B cell (primary cell): ENCODE data around the gene OSBPL5. TPM values are rescaled to one million over a fixed set of nuclear protein-coding genes. Genes with fewer than 3 reads are reported as not detected.
A peak's percentile ranks its signal among the peaks of the same experiment; 100 is the strongest.

ENCODE experiments used
- ATAC-seq: fragments of 200-7000 bp; cut with Tn5 transposase; one replicate; pipeline ENCODE4 v1.10.0; 2021; ENCODE audit warnings: low read depth, mild to moderate bottlenecking, moderate number of reproducible peaks, moderate library complexity
- CTCF ChIA-PET: fragments of 350-600 bp; sonication (Branson Sonifier 250); formaldehyde crosslinking; loops from one replicate; lab custom pipeline; 2021; ENCODE audit warnings: antibody characterized with exemption, inconsistent platforms; lab: Charles Lee
- POLR2A ChIA-PET: fragments of 350-600 bp; sonication (Branson Sonifier 250); formaldehyde crosslinking; loops from one replicate; lab custom pipeline; 2021; ENCODE audit warnings: antibody characterized with exemption; lab: Charles Lee
- DNase-seq: peaks from one replicate; pipeline ENCODE4 v3.0.0; 2013
- H2AFZ ChIP-seq: 2 replicates; pipeline ENCODE4 v1.6.1; 2012; ENCODE audit warnings: mild to moderate bottlenecking, low read depth, low read length; ENCODE audit not compliant: insufficient read depth, poor library complexity, severe bottlenecking
- H3K27ac ChIP-seq, 2 donors: 1 replicate in 1 of 2; 2 replicates in 1 of 2; pipeline ENCODE4 v1.5.1; 2012 to 2013; ENCODE audit warnings: low read length in 2 of 2, mild to moderate bottlenecking in 2 of 2, moderate library complexity in 1 of 2
- H3K27me3 ChIP-seq, 4 experiments: fragments of 200-600 bp in 1 of 4; sonication (generic) in 1 of 4; replicated peaks in 1 of 4; 1 replicate in 2 of 4; 2 replicates in 2 of 4; pipeline versions ENCODE4 v1.6.1 to v1.7.0; 2013 to 2016; ENCODE audit warnings: low read length in 3 of 4, mild to moderate bottlenecking in 2 of 4, mixed read lengths in 1 of 4, moderate library complexity in 1 of 4; ENCODE audit not compliant: insufficient read depth in 4 of 4, control insufficient read depth in 3 of 4; ENCODE audit errors: control extremely low read depth in 1 of 4
- H3K36me3 ChIP-seq, 2 experiments: replicated peaks in 1 of 2; 1 replicate in 1 of 2; 2 replicates in 1 of 2; pipeline versions ENCODE4 v1.6.1 to v1.7.1; 2013; ENCODE audit warnings: low read length in 1 of 2; ENCODE audit not compliant: insufficient read depth in 2 of 2, control insufficient read depth in 1 of 2; ENCODE audit errors: control extremely low read depth in 1 of 2, extremely low read depth in 1 of 2
- H3K4me1 ChIP-seq, 2 donors: fragments of 200-600 bp in 1 of 2; sonication (generic) in 1 of 2; 1 replicate in 1 of 2; 2 replicates in 1 of 2; pipeline versions ENCODE4 v1.5.1 to v1.6.1; 2013 to 2017; ENCODE audit warnings: low read length in 2 of 2; ENCODE audit not compliant: control insufficient read depth in 2 of 2, insufficient read depth in 2 of 2
- H3K4me2 ChIP-seq: replicated peaks from 2 replicates; pipeline ENCODE3; 2012; ENCODE audit warnings: mild to moderate bottlenecking, low read depth, low read length; ENCODE audit not compliant: poor library complexity, severe bottlenecking
- H3K4me3 ChIP-seq, 5 experiments: fragments of 200-600 bp in 1 of 5; sonication (generic) in 1 of 5; 1 replicate in 3 of 5; 2 replicates in 2 of 5; pipeline versions ENCODE4 v1.5.1 to v1.7.0; 2011 to 2016; ENCODE audit warnings: low read length in 4 of 5, mild to moderate bottlenecking in 4 of 5, low read depth in 2 of 5, control low read depth in 1 of 5, moderate library complexity in 1 of 5; ENCODE audit not compliant: insufficient read depth in 1 of 5; ENCODE audit errors: control extremely low read depth in 1 of 5, extremely low read depth in 1 of 5
- H3K79me2 ChIP-seq: fragments of 200-600 bp; sonication (generic); one replicate; pipeline ENCODE4 v1.6.0; 2016; ENCODE audit warnings: low read length; ENCODE audit not compliant: control insufficient read depth, insufficient read depth
- H3K9ac ChIP-seq: fragments of 200-600 bp; sonication (generic); 2 replicates; pipeline ENCODE4 v1.6.1; 2017; ENCODE audit warnings: mild to moderate bottlenecking, low read length, moderate library complexity
- H3K9me3 ChIP-seq, 3 donors: one replicate each; pipeline versions ENCODE4 v1.6.1 to v1.7.1; 2013; ENCODE audit warnings: low read length in 2 of 3; ENCODE audit not compliant: control insufficient read depth in 2 of 3, insufficient read depth in 1 of 3; ENCODE audit errors: control extremely low read depth in 1 of 3
- H4K20me1 ChIP-seq: 2 replicates; pipeline ENCODE4 v1.6.0; 2012; ENCODE audit warnings: mild to moderate bottlenecking, low read length; ENCODE audit not compliant: insufficient read depth, control insufficient read depth, poor library complexity, severe bottlenecking
- H3K27ac Mint-ChIP-seq: one replicate; pipeline ENCODE4 v1.8.0; 2021; ENCODE audit warnings: mixed read lengths
- H3K27me3 Mint-ChIP-seq: one replicate; pipeline ENCODE4 v1.8.0; 2021; ENCODE audit warnings: mixed read lengths
- H3K4me1 Mint-ChIP-seq: one replicate; pipeline ENCODE4 v1.8.0; 2021; ENCODE audit warnings: mixed read lengths
- H3K4me3 Mint-ChIP-seq: one replicate; pipeline ENCODE4 v1.8.0; 2021; ENCODE audit warnings: mixed read lengths
- H3K9me3 Mint-ChIP-seq: one replicate; pipeline ENCODE4 v1.8.0; 2022; ENCODE audit warnings: mixed read lengths; ENCODE audit not compliant: insufficient read depth
- EZH2 ChIP-seq: IDR thresholded peaks from 2 replicates; pipeline ENCODE4 v1.6.1; 2012; ENCODE audit warnings: borderline replicate concordance, low read depth, mild to moderate bottlenecking, moderate library complexity, low read length; ENCODE audit not compliant: insufficient read depth, poor library complexity, severe bottlenecking
- WGBS: methylation state at CpG from one replicate; pipeline ENCODE4 v1.1.5; 2013; ENCODE audit warnings: missing lambda C conversion rate; ENCODE audit not compliant: insufficient coverage; 5-methylcytosine and 5-hydroxymethylcytosine counted together
- intact Hi-C: fragments of 100-400 bp; cut with micrococcal nuclease; formaldehyde crosslinking; loops from one replicate; pipeline ENCODE4 v1.10.0; 2022
- polyA plus RNA-seq: library from polyadenylated mRNA; depleted of rRNA; stranded (reverse); fragments of >200 nt; gene quantifications from 2 replicates; pipeline ENCODE4 v1.2.3, GENCODE V29; 2012
- total RNA-seq, 2 donors: library from RNA; stranded (reverse); fragments of 120-200 nt in 1 of 2; gene quantifications; 1 replicate in 1 of 2; 2 replicates in 1 of 2; pipeline versions ENCODE4 v1.2.3 to v1.2.4, GENCODE V29; 2013 to 2022
- TF ChIP-seq, protein P1 (sequence below): fragments of 200-600 bp; IDR thresholded peaks from one replicate; pipeline ENCODE4 v1.8.0; 2022; ENCODE audit warnings: antibody characterized with exemption, mild to moderate bottlenecking

The OSBPL5 gene
- total and polyA plus RNA-seq, 2 donors (not counting 1 experiment from before 2014, with no cell fraction given), result 0.15 to 1.2 TPM

DNA sequence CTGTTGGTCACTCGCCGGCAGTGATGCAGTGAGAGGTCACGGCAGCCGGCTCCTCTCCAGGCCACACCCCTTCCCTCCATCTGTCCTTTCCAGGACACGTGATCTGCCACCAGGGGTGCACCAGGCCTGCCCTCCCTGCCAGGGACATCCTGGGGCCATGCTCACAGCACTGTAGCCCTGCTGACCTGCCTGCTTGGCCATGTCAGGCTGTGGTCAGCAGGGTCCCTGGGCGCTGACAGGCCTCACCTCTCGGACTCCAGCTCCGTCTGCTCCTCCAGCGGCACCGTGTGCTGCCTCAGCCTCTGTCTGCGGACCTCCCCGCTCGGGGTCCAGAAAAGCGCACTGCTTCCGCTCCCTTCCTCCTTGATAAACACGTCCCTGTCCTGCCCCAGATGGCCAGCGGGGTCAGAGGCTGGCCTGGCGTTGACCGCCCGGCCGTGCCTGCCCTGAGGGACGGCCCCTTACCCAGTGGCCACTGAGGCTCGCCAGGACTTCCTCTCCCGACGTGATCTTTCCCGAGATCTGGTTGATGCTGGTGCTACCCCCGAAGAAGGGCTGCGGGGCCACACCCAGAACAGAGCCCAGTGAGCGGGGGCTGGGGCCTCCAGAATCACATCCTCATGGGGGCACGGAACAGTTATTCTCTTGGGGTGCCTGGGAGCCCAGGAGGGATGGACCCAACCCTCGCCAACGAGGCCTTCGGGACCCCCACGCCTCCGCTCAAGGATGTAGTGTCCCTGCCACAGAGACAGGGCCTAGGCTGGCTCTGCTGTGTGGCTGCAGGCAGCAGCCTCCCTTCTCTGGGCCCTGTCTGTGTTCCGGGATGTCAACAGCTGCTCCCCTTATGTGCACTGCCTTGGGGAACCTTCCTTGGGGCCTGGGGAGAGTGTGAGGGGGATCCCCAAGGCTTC is 71.6 kb downstream of the OSBPL5 start:
- H3K27me3 Mint-ChIP-seq, result peaks cover 15% of the 10 kb centered on the region
- no peaks in the 10 kb centered on the region for H3K9me3 Mint-ChIP-seq
- ATAC-seq (no peak), DNase-seq (no peak)
- no peak overlapping the region for H3K4me2 ChIP-seq
- no peak overlapping the region for H3K4me3 ChIP-seq
- H3K27me3 ChIP-seq, result peaks cover 0 to 7% (median 0%) of the 10 kb centered on the region in 4 experiments
- 94% methylated on average over 36 of the region's 36 CpGs for WGBS
- TF ChIP-seq, protein P1, sequence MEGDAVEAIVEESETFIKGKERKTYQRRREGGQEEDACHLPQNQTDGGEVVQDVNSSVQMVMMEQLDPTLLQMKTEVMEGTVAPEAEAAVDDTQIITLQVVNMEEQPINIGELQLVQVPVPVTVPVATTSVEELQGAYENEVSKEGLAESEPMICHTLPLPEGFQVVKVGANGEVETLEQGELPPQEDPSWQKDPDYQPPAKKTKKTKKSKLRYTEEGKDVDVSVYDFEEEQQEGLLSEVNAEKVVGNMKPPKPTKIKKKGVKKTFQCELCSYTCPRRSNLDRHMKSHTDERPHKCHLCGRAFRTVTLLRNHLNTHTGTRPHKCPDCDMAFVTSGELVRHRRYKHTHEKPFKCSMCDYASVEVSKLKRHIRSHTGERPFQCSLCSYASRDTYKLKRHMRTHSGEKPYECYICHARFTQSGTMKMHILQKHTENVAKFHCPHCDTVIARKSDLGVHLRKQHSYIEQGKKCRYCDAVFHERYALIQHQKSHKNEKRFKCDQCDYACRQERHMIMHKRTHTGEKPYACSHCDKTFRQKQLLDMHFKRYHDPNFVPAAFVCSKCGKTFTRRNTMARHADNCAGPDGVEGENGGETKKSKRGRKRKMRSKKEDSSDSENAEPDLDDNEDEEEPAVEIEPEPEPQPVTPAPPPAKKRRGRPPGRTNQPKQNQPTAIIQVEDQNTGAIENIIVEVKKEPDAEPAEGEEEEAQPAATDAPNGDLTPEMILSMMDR, result no peak
- no peak for TF ChIP-seq EZH2
- ChIA-PET POLR2A (no interaction called here), CTCF (interaction anchor here (1.0 to 6.2 kb wide), 8 partner anchors 21 to 561 kb away, joined by 3 to 112 read pairs (median 8); partner anchors contain the start of gene CARS1)
- no peaks in the 10 kb centered on the region for H3K79me2 ChIP-seq
- H2AFZ ChIP-seq, result no peak overlapping the region
- H3K27ac Mint-ChIP-seq, result peak overlapping the region; percentile 50
- no peak overlapping the region for H3K4me3 Mint-ChIP-seq
- H3K4me1 ChIP-seq, result peaks cover 0 to 6% of the 10 kb centered on the region in 2 donors
- H3K27ac ChIP-seq, result no peak overlapping the region
- H4K20me1 ChIP-seq, result no peaks in the 10 kb centered on the region
- no peaks in the 10 kb centered on the region for H3K4me1 Mint-ChIP-seq
- intact Hi-C loops, result loop anchor here (2.0 to 5.0 kb wide), 2 partner anchors 101 to 163 kb away; partner anchors contain the start of gene NAP1L4
- no peaks in the 10 kb centered on the region for H3K9me3 ChIP-seq
- no peaks in the 10 kb centered on the region for H3K36me3 ChIP-seq
- no peak overlapping the region for H3K9ac ChIP-seq
